ENCODE measurements around the gene DOCK1.

Gene DOCK1

GRCh38 chr10:127179612-127180250, 274.5 kb downstream of the DOCK1 start:
- no peaks in the 10 kb centered on the region for H3K79me2 ChIP-seq (ENCODE audit: low read length)
- H3K9me2 ChIP-seq (replicated peaks; ENCODE audit: insufficient read depth, low read length): no peaks in the 10 kb centered on the region
- H3K4me1 ChIP-seq (ENCODE audit: low read length): no peaks in the 10 kb centered on the region
- no peak overlapping the region for H3K4me2 ChIP-seq (ENCODE audit: low read depth, low read length)
- no peaks in the 10 kb centered on the region; the same call in 1 of the 2 replicates for H3K27me3 ChIP-seq (replicated peaks; ENCODE audit: insufficient read depth, low read length)
- H4K20me1 ChIP-seq (ENCODE audit: insufficient read depth, low read length): no peaks in the 10 kb centered on the region
- no peak overlapping the region for H3K4me3 ChIP-seq (ENCODE audit: low read length)
- H3F3A ChIP-seq (ENCODE audit: insufficient read depth, low read length): no peaks in the 10 kb centered on the region
- no peak overlapping the region for H3K27ac ChIP-seq (ENCODE audit: low read length)
- no peak overlapping the region for H2AFZ ChIP-seq (ENCODE audit: low read length)
- TF ChIP-seq EZH2phosphoT487 (IDR thresholded peaks at IDR 0.05; ENCODE audit: low read length) (no peak), EZH2 (optimal IDR thresholded peaks at IDR 0.05; ENCODE audit: low read depth, low read length) (no peak)
- TF ChIP-seq, protein P1, sequence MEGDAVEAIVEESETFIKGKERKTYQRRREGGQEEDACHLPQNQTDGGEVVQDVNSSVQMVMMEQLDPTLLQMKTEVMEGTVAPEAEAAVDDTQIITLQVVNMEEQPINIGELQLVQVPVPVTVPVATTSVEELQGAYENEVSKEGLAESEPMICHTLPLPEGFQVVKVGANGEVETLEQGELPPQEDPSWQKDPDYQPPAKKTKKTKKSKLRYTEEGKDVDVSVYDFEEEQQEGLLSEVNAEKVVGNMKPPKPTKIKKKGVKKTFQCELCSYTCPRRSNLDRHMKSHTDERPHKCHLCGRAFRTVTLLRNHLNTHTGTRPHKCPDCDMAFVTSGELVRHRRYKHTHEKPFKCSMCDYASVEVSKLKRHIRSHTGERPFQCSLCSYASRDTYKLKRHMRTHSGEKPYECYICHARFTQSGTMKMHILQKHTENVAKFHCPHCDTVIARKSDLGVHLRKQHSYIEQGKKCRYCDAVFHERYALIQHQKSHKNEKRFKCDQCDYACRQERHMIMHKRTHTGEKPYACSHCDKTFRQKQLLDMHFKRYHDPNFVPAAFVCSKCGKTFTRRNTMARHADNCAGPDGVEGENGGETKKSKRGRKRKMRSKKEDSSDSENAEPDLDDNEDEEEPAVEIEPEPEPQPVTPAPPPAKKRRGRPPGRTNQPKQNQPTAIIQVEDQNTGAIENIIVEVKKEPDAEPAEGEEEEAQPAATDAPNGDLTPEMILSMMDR (IDR thresholded peaks at IDR 0.05; ENCODE audit: low read length): no peak
- H3K9me3 ChIP-seq (replicated peaks; ENCODE audit: insufficient read depth, low read length): no peaks in the 10 kb centered on the region
- no peak overlapping the region for H3K9ac ChIP-seq (ENCODE audit: low read length)
- no peak for DNase-seq
- H3K36me3 ChIP-seq (replicated peaks; ENCODE audit: insufficient read depth, low read length): no peaks in the 10 kb centered on the region

DNA sequence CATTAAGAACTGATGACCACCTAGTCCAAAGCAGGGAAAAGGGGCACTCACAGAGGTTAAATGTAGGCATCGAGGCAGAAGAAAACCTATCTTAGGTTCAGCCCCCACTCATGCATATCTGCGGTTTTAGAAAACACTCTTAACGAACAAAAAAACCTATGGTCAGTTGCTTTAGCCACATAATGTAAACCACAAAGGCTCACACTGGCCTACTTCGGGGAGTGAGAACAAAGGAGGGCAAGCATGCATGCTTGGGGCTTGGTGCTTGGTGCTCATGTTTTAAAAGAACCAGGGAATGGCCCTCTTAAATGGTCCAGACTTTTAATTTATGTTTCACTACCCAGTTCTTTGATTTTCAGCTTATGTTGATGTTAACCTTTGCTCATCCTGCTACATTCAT, 276.9 kb downstream of the DOCK1 start:
- no peaks in the 10 kb centered on the region for H4K20me1 ChIP-seq (ENCODE audit: insufficient read depth, low read length)
- no peaks in the 10 kb centered on the region for H3K4me1 ChIP-seq (ENCODE audit: low read length)
- no peak overlapping the region for H3K9ac ChIP-seq (ENCODE audit: low read length)
- H3K4me3 ChIP-seq (ENCODE audit: low read length): no peak overlapping the region
- H3K27ac ChIP-seq (ENCODE audit: low read length): no peak overlapping the region
- no peaks in the 10 kb centered on the region for H3K9me2 ChIP-seq (replicated peaks; ENCODE audit: insufficient read depth, low read length)
- no peak overlapping the region for H3K4me2 ChIP-seq (ENCODE audit: low read depth, low read length)
- DNase-seq: no peak
- no peaks in the 10 kb centered on the region for H3K9me3 ChIP-seq (replicated peaks; ENCODE audit: insufficient read depth, low read length)
- H3F3A ChIP-seq (ENCODE audit: insufficient read depth, low read length): no peaks in the 10 kb centered on the region
- no peak overlapping the region for H2AFZ ChIP-seq (ENCODE audit: low read length)
- H3K79me2 ChIP-seq (ENCODE audit: low read length): no peaks in the 10 kb centered on the region
- no peaks in the 10 kb centered on the region for H3K27me3 ChIP-seq (replicated peaks; ENCODE audit: insufficient read depth, low read length)
- H3K36me3 ChIP-seq (replicated peaks; ENCODE audit: insufficient read depth, low read length): no peaks in the 10 kb centered on the region
- TF ChIP-seq, protein P1 (IDR thresholded peaks at IDR 0.05; ENCODE audit: low read length): no peak
- TF ChIP-seq EZH2 (optimal IDR thresholded peaks at IDR 0.05; ENCODE audit: low read depth, low read length) (no peak), EZH2phosphoT487 (IDR thresholded peaks at IDR 0.05; ENCODE audit: low read length) (no peak)

DNA sequence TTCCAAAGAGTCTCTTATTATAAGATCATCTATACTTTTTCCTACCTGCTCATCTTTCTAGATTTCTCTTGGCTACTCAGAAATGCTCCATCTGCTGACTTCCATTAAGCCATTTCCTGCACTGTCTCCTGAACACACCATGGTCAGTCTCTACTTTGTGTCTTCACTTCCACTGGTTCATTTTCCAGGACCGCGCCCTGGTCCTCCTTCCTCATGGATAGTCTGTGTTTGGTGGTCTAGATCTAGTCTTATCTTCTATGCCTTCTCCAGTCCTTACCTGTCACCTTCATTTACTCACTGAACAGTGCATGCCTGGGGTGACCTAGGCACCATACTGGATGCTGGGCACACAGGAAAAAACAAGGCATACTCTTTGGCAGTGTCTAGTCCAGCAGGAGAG, 279.4 kb downstream of the DOCK1 start:
- Histone ChIP-seq H3K9ac (ENCODE audit: low read length) (no peak overlapping the region), H3K27ac (ENCODE audit: low read length) (no peak overlapping the region), H3K36me3 (replicated peaks; ENCODE audit: insufficient read depth, low read length) (no peaks in the 10 kb centered on the region), H3K4me3 (ENCODE audit: low read length) (no peak overlapping the region), H3K9me2 (replicated peaks; ENCODE audit: insufficient read depth, low read length) (no peaks in the 10 kb centered on the region), H4K20me1 (ENCODE audit: insufficient read depth, low read length) (no peaks in the 10 kb centered on the region), H3F3A (ENCODE audit: insufficient read depth, low read length) (no peaks in the 10 kb centered on the region), H2AFZ (ENCODE audit: low read length) (no peak overlapping the region), H3K9me3 (replicated peaks; ENCODE audit: insufficient read depth, low read length) (no peaks in the 10 kb centered on the region), H3K4me1 (ENCODE audit: low read length) (no peaks in the 10 kb centered on the region), H3K27me3 (replicated peaks; ENCODE audit: insufficient read depth, low read length) (no peaks in the 10 kb centered on the region), H3K4me2 (ENCODE audit: low read depth, low read length) (no peak overlapping the region), H3K79me2 (ENCODE audit: low read length) (no peaks in the 10 kb centered on the region)
- no peak for DNase-seq
- TF ChIP-seq, protein P1 (IDR thresholded peaks at IDR 0.05; ENCODE audit: low read length): no peak
- no peak for TF ChIP-seq EZH2 (optimal IDR thresholded peaks at IDR 0.05; ENCODE audit: low read depth, low read length)
- no peak for TF ChIP-seq EZH2phosphoT487 (IDR thresholded peaks at IDR 0.05; ENCODE audit: low read length)

Measured in MM.1S (cell line).